WTC11 (cell line): ENCODE data around the gene CTNNBIP1. TPM values are rescaled to one million over a fixed set of nuclear protein-coding genes. Genes with fewer than 3 reads are reported as not detected.

Experiments used
- ATAC-seq: fragments of 200-7000 bp; cut with Tn5 transposase; 2 replicates; pipeline ENCODE4 v1.10.0; 2021; ENCODE audit warnings: mild to moderate bottlenecking, moderate library complexity
- CTCF ChIA-PET: fragments of 300-600 bp; sonication (Branson Sonifier 250); formaldehyde crosslinking; loops from one replicate; lab custom pipeline; 2021; ENCODE audit warnings: antibody characterized with exemption; lab: Charles Lee
- POLR2A ChIA-PET: fragments of 350-600 bp; sonication (Branson Sonifier 250); formaldehyde crosslinking; loops from one replicate; lab custom pipeline; 2021; ENCODE audit warnings: antibody characterized with exemption; lab: Charles Lee
- DNase-seq: peaks from one replicate; pipeline ENCODE4 v3.0.0; 2021; ENCODE audit warnings: low spot score
- H3K27ac Mint-ChIP-seq: 2 replicates; pipeline ENCODE4 v1.8.0; 2021; ENCODE audit warnings: mixed read lengths
- H3K27me3 Mint-ChIP-seq: 2 replicates; pipeline ENCODE4 v1.8.0; 2021; ENCODE audit warnings: low read depth, mild to moderate bottlenecking, moderate library complexity, mixed read lengths
- H3K36me3 Mint-ChIP-seq: 2 replicates; pipeline ENCODE4 v1.8.0; 2021; ENCODE audit warnings: mixed read lengths
- H3K4me1 Mint-ChIP-seq: 2 replicates; pipeline ENCODE4 v1.8.0; 2022; ENCODE audit warnings: mixed read lengths
- H3K4me3 Mint-ChIP-seq: 2 replicates; pipeline ENCODE4 v1.8.0; 2021; ENCODE audit warnings: mild to moderate bottlenecking, moderate library complexity, mixed read lengths
- H3K9me3 Mint-ChIP-seq: 2 replicates; pipeline ENCODE4 v1.8.0; 2021; ENCODE audit warnings: mixed read lengths
- ATF3 ChIP-seq: sonication (generic); formaldehyde crosslinking; conservative IDR thresholded peaks from 2 replicates; pipeline ENCODE4 v1.8.1; 2022; ENCODE audit warnings: mild to moderate bottlenecking, missing genetic modification reagents
- CBFB ChIP-seq: sonication (generic); formaldehyde crosslinking; IDR thresholded peaks from 2 replicates; pipeline ENCODE4 v1.8.1; 2022; ENCODE audit warnings: mild to moderate bottlenecking, low read depth, missing genetic modification reagents
- CTCF ChIP-seq: fragments of 200-600 bp; IDR thresholded peaks from 2 replicates; pipeline ENCODE4 v1.8.0; 2022; ENCODE audit warnings: antibody characterized with exemption
- ERG ChIP-seq: fragments of 250-450 bp; sonication (Bioruptor Pico); IDR thresholded peaks from 2 replicates; pipeline ENCODE4 v1.8.0; 2021; ENCODE audit warnings: mild to moderate bottlenecking
- FOXP4 ChIP-seq: sonication (generic); formaldehyde crosslinking; IDR thresholded peaks from 2 replicates; pipeline ENCODE4 v1.8.0; 2022; ENCODE audit warnings: mild to moderate bottlenecking, missing genetic modification reagents
- GABPB1 ChIP-seq: sonication (generic); formaldehyde crosslinking; IDR thresholded peaks from 2 replicates; pipeline ENCODE4 v1.8.1; 2023; ENCODE audit warnings: mild to moderate bottlenecking, missing genetic modification reagents
- HMGA2 ChIP-seq: fragments of 250-450 bp; sonication (Bioruptor Pico); IDR thresholded peaks from 2 replicates; pipeline ENCODE4 v1.4.0; 2021; ENCODE audit warnings: mild to moderate bottlenecking, moderate library complexity
- IRF2 ChIP-seq: sonication (generic); formaldehyde crosslinking; IDR thresholded peaks from 2 replicates; pipeline ENCODE4 v1.8.0; 2022; ENCODE audit warnings: low read depth, missing genetic modification reagents, borderline replicate concordance
- JUN ChIP-seq: sonication (generic); formaldehyde crosslinking; IDR thresholded peaks from 2 replicates; pipeline ENCODE4 v1.8.0; 2023; ENCODE audit warnings: mild to moderate bottlenecking, missing genetic modification reagents
- MAX ChIP-seq: sonication (generic); formaldehyde crosslinking; IDR thresholded peaks from 2 replicates; pipeline ENCODE4 v1.8.0; 2022; ENCODE audit warnings: mild to moderate bottlenecking, missing genetic modification reagents
- MLX ChIP-seq: sonication (generic); formaldehyde crosslinking; IDR thresholded peaks from 2 replicates; pipeline ENCODE4 v1.8.1; 2023; ENCODE audit warnings: mild to moderate bottlenecking, missing genetic modification reagents, moderate library complexity
- MXD4 ChIP-seq: fragments of 250-450 bp; sonication (Bioruptor Pico); IDR thresholded peaks from 2 replicates; pipeline ENCODE4 v1.8.0; 2021; ENCODE audit warnings: mild to moderate bottlenecking, moderate library complexity, borderline replicate concordance
- NFATC4 ChIP-seq: fragments of 250-450 bp; sonication (Bioruptor Pico); IDR thresholded peaks from 2 replicates; pipeline ENCODE4 v1.9.0; 2021; ENCODE audit warnings: mild to moderate bottlenecking
- NR2C2 ChIP-seq: sonication (generic); formaldehyde crosslinking; IDR thresholded peaks from 2 replicates; pipeline ENCODE4 v1.8.0; 2022; ENCODE audit warnings: mild to moderate bottlenecking, missing genetic modification reagents
- RELA ChIP-seq: sonication (generic); formaldehyde crosslinking; IDR thresholded peaks from 2 replicates; pipeline ENCODE4 v1.8.1; 2022; ENCODE audit warnings: missing genetic modification reagents, mild to moderate bottlenecking, borderline replicate concordance
- TEAD4 ChIP-seq: sonication (generic); formaldehyde crosslinking; IDR thresholded peaks from 2 replicates; pipeline ENCODE4 v1.8.0; 2022; ENCODE audit warnings: mild to moderate bottlenecking, missing genetic modification reagents
- ZNF121 ChIP-seq: sonication (generic); formaldehyde crosslinking; IDR thresholded peaks from 2 replicates; pipeline ENCODE4 v1.8.0; 2023; ENCODE audit warnings: missing genetic modification reagents
- ZNF423 ChIP-seq: fragments of 250-450 bp; sonication (Bioruptor Pico); IDR thresholded peaks from 2 replicates; pipeline ENCODE4 v2.1.2; 2022; ENCODE audit warnings: mild to moderate bottlenecking, moderate library complexity
- ZNF425 ChIP-seq: fragments of 250-450 bp; sonication (Bioruptor Pico); conservative IDR thresholded peaks from 2 replicates; pipeline ENCODE4 v1.9.0; 2021; ENCODE audit warnings: mild to moderate bottlenecking
- total RNA-seq: library from RNA; stranded (reverse); gene quantifications from 3 replicates; pipeline ENCODE4 v1.2.3, GENCODE V29; 2021

The CTNNBIP1 gene
- total RNA-seq, 1 experiment from 2014 or later: 58.2 TPM

GRCh38 chr1:9855186-9855585, 54.9 kb downstream of the CTNNBIP1 start (continued):
- no peak for TF ChIP-seq CTCF
- TF ChIP-seq MLX: no peak
- no peak for TF ChIP-seq ZNF425 (CRISPR knock-in tag)
- no peak for TF ChIP-seq ERG (CRISPR knock-in tag)
- no peak for TF ChIP-seq JUN (CRISPR knock-in tag)
- TF ChIP-seq ATF3 (CRISPR knock-in tag): no peak
- no peak for TF ChIP-seq FOXP4
- no peak for TF ChIP-seq RELA (CRISPR knock-in tag)
- no peak for TF ChIP-seq NFATC4 (CRISPR knock-in tag)
- TF ChIP-seq ZNF121 (CRISPR knock-in tag): no peak

- peaks cover 8% of the 10 kb centered on the region for H3K9me3 Mint-ChIP-seq
These were observed 56.8 kb downstream of the CTNNBIP1 start for GRCh38 chr1:9853249-9853595.

More at GRCh38 chr1:9853249-9853595, 56.8 kb downstream of the CTNNBIP1 start:
- peaks cover 18% of the 10 kb centered on the region for H3K4me1 Mint-ChIP-seq
- no peak overlapping the region for H3K27ac Mint-ChIP-seq
- no peaks in the 10 kb centered on the region for H3K27me3 Mint-ChIP-seq
- ChIA-PET CTCF (interaction anchor here (0.7 to 1.6 kb wide), 3 partner anchors 26 to 132 kb away, joined by 3 to 6 read pairs (median 6); no protein-coding TSS in a partner anchor), POLR2A (no interaction called here)
- ATAC-seq (no peak), DNase-seq (no peak)
- H3K4me3 Mint-ChIP-seq: no peak overlapping the region
- H3K36me3 Mint-ChIP-seq: peaks cover 15% of the 10 kb centered on the region
- TF ChIP-seq ZNF423 (CRISPR knock-in tag) (no peak), IRF2 (CRISPR knock-in tag) (no peak), NR2C2 (CRISPR knock-in tag) (no peak), CBFB (CRISPR knock-in tag) (no peak), MAX (no peak), TEAD4 (CRISPR knock-in tag) (no peak), MXD4 (no peak), MLX (no peak), HMGA2 (CRISPR knock-in tag) (no peak), GABPB1 (no peak), NFATC4 (CRISPR knock-in tag) (no peak)
